K562 (cell line): ENCODE results near the gene C21orf58. TPM values are rescaled to one million over a fixed set of nuclear protein-coding genes. Genes with fewer than 3 reads are reported as not detected.

Experiments used
- ARNT ChIP-seq, 2 experiments: fragments of 450-650 bp; IDR thresholded peaks; 2 replicates each; pipeline ENCODE4 v1.6.1; 2016; ENCODE audit warnings: mild to moderate bottlenecking in 1 of 2
- CBX5 ChIP-seq: IDR thresholded peaks from 2 replicates; pipeline ENCODE4 v1.6.1; 2014; ENCODE audit warnings: low read depth, borderline replicate concordance
- ELF4 ChIP-seq: fragments of 450-650 bp; formaldehyde crosslinking; IDR thresholded peaks from 2 replicates; pipeline ENCODE4 v1.4.0; 2022; ENCODE audit warnings: missing genetic modification characterization
- HDAC6 ChIP-seq: IDR thresholded peaks from 2 replicates; pipeline ENCODE4 v1.6.1; 2012; ENCODE audit warnings: low read depth, mild to moderate bottlenecking, control low read depth, inconsistent platforms, low read length, moderate library complexity
- HMG20A ChIP-seq: fragments of 450-650 bp; formaldehyde crosslinking; conservative IDR thresholded peaks from 2 replicates; pipeline ENCODE4 v1.4.0; 2020; ENCODE audit warnings: mild to moderate bottlenecking, mixed read lengths
- MTF1 ChIP-seq: fragments of 250-450 bp; sonication (Bioruptor Pico); IDR thresholded peaks from 2 replicates; pipeline ENCODE4 v1.9.0; 2021; ENCODE audit warnings: moderate library complexity, mild to moderate bottlenecking, inconsistent platforms, borderline replicate concordance
- PHF21A ChIP-seq: fragments of 450-650 bp; IDR thresholded peaks from 2 replicates; pipeline ENCODE4 v1.6.1; 2017; ENCODE audit warnings: low read depth, borderline replicate concordance
- PTRF ChIP-seq: fragments of 450-650 bp; IDR thresholded peaks from 2 replicates; pipeline ENCODE4 v1.6.1; 2016; ENCODE audit warnings: mild to moderate bottlenecking, missing genetic modification characterization, missing compliant biosample characterization
- TSHZ1 ChIP-seq: fragments of 250-450 bp; sonication (Bioruptor Pico); IDR thresholded peaks from 2 replicates; pipeline ENCODE4 v1.4.0; 2020; ENCODE audit warnings: mild to moderate bottlenecking, moderate library complexity
- YY1 ChIP-seq, 3 experiments: IDR thresholded peaks; 2 replicates each; pipeline ENCODE4 v1.6.1; 2011; ENCODE audit warnings: low read length in 2 of 3, mild to moderate bottlenecking in 2 of 3, moderate library complexity in 2 of 3, borderline replicate concordance in 1 of 3, control low read depth in 1 of 3, low read depth in 1 of 3; ENCODE audit not compliant: insufficient read depth in 3 of 3, insufficient replicate concordance in 2 of 3, control insufficient read depth in 1 of 3, insufficient read length in 1 of 3; ENCODE audit errors: extremely low read depth in 1 of 3
- ZBTB11 ChIP-seq, 3 experiments: fragments of 200-800 bp in 1 of 3; fragments of 250-450 bp in 1 of 3; fragments of 450-650 bp in 1 of 3; sonication (Bioruptor Pico) in 1 of 3; sonication (Bioruptor generic) in 1 of 3; formaldehyde crosslinking in 1 of 3; IDR thresholded peaks; 2 replicates each; pipeline versions ENCODE4 v1.6.1 to v1.8.0; 2016 to 2022; ENCODE audit warnings: mild to moderate bottlenecking in 2 of 3, missing genetic modification characterization in 2 of 3, missing compliant biosample characterization in 1 of 3, moderate library complexity in 1 of 3
- ZBTB49 ChIP-seq: sonication (generic); formaldehyde crosslinking; IDR thresholded peaks from 2 replicates; pipeline ENCODE4 v1.8.0; 2022; ENCODE audit warnings: missing genetic modification reagents, mild to moderate bottlenecking, borderline replicate concordance
- ZNF212 ChIP-seq: fragments of 450-650 bp; formaldehyde crosslinking; IDR thresholded peaks from 2 replicates; pipeline ENCODE4 v1.4.0; 2020; ENCODE audit warnings: mild to moderate bottlenecking
- ZNF551 ChIP-seq: fragments of 250-450 bp; sonication (Bioruptor Pico); IDR thresholded peaks from 2 replicates; pipeline ENCODE4 v1.5.0; 2021; ENCODE audit warnings: mild to moderate bottlenecking, moderate library complexity
- polyA plus RNA-seq, 8 experiments: library from polyadenylated mRNA; depleted of rRNA in 4 of 8; stranded (reverse) in 5 of 8; unstranded in 3 of 8; fragments of >200 nt; fragmentation: Nextera tagmentation in 2 of 8; fragmentation: Illumina TruSeq in 1 of 8; extraction: Ambion mirVana in 2 of 8; extraction: Trizol in 1 of 8; gene quantifications; 2 replicates each; pipeline versions ENCODE4 v1.2.1 to v1.2.3, GENCODE V29; 2011 to 2014; ENCODE audit warnings: inconsistent platforms in 1 of 8, missing spikeins in 1 of 8
- total RNA-seq, 7 experiments: library from RNA; depleted of rRNA in 6 of 7; stranded (reverse); fragments of >200 nt in 6 of 7; fragmentation: Illumina TruSeq in 2 of 7; extraction: Trizol in 2 of 7; gene quantifications; 2 replicates each; pipeline versions ENCODE4 v1.2.1 to v1.2.3, GENCODE V29; 2011 to 2021; ENCODE audit warnings: low replicate concordance in 1 of 7

The C21orf58 gene
- total and polyA plus RNA-seq, 9 of the 15 experiments (the other 6 are each of a cell fraction or from before 2014, with no cell fraction given): 1.2 to 30.5 (median 12.4) TPM

DNA sequence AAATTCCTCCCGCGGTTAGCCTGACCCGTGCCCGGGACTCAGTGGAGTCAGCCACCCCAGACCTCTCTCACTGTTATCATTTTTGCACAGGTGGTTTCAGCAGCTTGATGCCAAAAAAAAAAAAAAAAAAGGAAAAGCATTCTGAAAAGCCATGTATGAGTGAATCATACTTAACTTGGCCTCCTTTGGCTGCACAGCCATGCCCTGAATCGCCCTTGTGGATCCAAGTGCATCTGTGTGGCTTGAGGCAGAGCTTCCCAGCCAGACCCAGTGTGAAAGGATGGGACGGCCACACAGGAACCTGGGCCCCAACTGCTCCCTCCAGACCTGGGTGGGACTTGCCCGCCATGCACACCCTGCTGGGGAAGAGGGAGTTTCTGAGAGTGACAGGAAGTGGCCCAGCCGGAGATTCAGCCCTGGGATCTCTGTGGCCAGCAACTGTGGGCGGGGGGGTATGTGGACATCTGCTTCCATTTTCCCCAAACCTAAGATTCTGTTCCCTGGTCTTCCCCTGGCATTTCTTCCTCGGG is 29.0 kb downstream of the C21orf58 start (continued):
- no peak for TF ChIP-seq TSHZ1
- peak in 1 of 3 experiments; percentile 62; a peak in 1 of 6 replicates for TF ChIP-seq ZBTB11 (CRISPR knock-in tag; IDR thresholded peaks at IDR 0.05)
- no peak for TF ChIP-seq ZBTB49 (CRISPR knock-in tag)
- TF ChIP-seq CBX5: no peak
- TF ChIP-seq MTF1: no peak
- peak in 1 of 2 experiments; percentile 54; a peak in 1 of 4 replicates for TF ChIP-seq ARNT (IDR thresholded peaks at IDR 0.05)
- no peak for TF ChIP-seq HMG20A
- TF ChIP-seq HDAC6: no peak
- no peak for TF ChIP-seq ZNF212 (CRISPR knock-in tag)
- no peak for TF ChIP-seq PTRF (tag)
- peak in 1 of 3 experiments; percentile 23 for TF ChIP-seq YY1 (IDR thresholded peaks at IDR 0.05; ENCODE audit: borderline replicate concordance in 1 of 3, control insufficient read depth in 1 of 3, extremely low read depth in 1 of 3, insufficient read depth in 3 of 3, insufficient read length in 1 of 3, insufficient replicate concordance in 2 of 3, low read depth in 1 of 3, low read length in 2 of 3)
- TF ChIP-seq ZNF551: no peak
- peak; percentile 50; the same call in 1 of the 2 replicates for TF ChIP-seq ELF4 (CRISPR knock-in tag)
- no peak for TF ChIP-seq PHF21A
